ENCODE results near the gene CUX1. TPM values are rescaled to one million over a fixed set of nuclear protein-coding genes. Genes with fewer than 3 reads are reported as not detected.

The CUX1 gene
- total RNA-seq, 1 experiment from 2014 or later: 64.3 TPM

GRCh38 chr7:102236102-102236501, 418.7 kb downstream of the CUX1 start (continued):
- no peak for TF ChIP-seq ZSCAN18 (CRISPR knock-in tag; IDR thresholded peaks at IDR 0.05)

- DNase-seq (ENCODE audit: low spot score) (peak; percentile 70), ATAC-seq (peak; percentile 86)
- TF ChIP-seq GTF2I (CRISPR knock-in tag; conservative IDR thresholded peaks at IDR 0.05): no peak
- TF ChIP-seq ERG (CRISPR knock-in tag; IDR thresholded peaks at IDR 0.05): no peak
- no peak for TF ChIP-seq MLX (CRISPR knock-in tag; IDR thresholded peaks at IDR 0.05)
- no peak for TF ChIP-seq ZMAT4 (CRISPR knock-in tag; IDR thresholded peaks at IDR 0.05)
- TF ChIP-seq FOXK1 (CRISPR knock-in tag; IDR thresholded peaks at IDR 0.05): no peak
- no peak for TF ChIP-seq ZNF396 (CRISPR knock-in tag; IDR thresholded peaks at IDR 0.05; ENCODE audit: borderline replicate concordance)
- peak; percentile 79 for TF ChIP-seq CTCF (IDR thresholded peaks at IDR 0.05)
- peak; percentile 90 for TF ChIP-seq ZNF423 (CRISPR knock-in tag; IDR thresholded peaks at IDR 0.05)
- TF ChIP-seq NFYB (CRISPR knock-in tag; conservative IDR thresholded peaks at IDR 0.05; ENCODE audit: low read depth): no peak
- no peak for TF ChIP-seq FOXJ3 (CRISPR knock-in tag; IDR thresholded peaks at IDR 0.05; ENCODE audit: borderline replicate concordance)
- ChIA-PET CTCF (interaction anchor here (0.5 to 1.5 kb wide), 10 partner anchors 11 to 694 kb away, joined by 3 to 6 read pairs (median 3); no protein-coding TSS in a partner anchor), POLR2A (no interaction called here)
- H3K27me3 Mint-ChIP-seq (ENCODE audit: low read depth): no peaks in the 10 kb centered on the region
- peaks cover 31% of the 10 kb centered on the region for H3K36me3 Mint-ChIP-seq
- no peak overlapping the region for H3K4me3 Mint-ChIP-seq
- H3K4me1 Mint-ChIP-seq: no peaks in the 10 kb centered on the region
- no peak overlapping the region for H3K27ac Mint-ChIP-seq
- no peaks in the 10 kb centered on the region for H3K9me3 Mint-ChIP-seq
Observed at GRCh38 chr7:102236592-102237287, 419.3 kb downstream of the CUX1 start.

GRCh38 chr7:102239206-102239820, 421.9 kb downstream of the CUX1 start:
- CTCF ChIA-PET: interaction anchor here (0.6 to 1.2 kb wide), 3 partner anchors 10 to 86 kb away, joined by 3 to 5 read pairs (median 3); no protein-coding TSS in a partner anchor
- TF ChIP-seq OVOL2 (CRISPR knock-in tag; IDR thresholded peaks at IDR 0.05; ENCODE audit: borderline replicate concordance): no peak
- TF ChIP-seq E2F1 (CRISPR knock-in tag; IDR thresholded peaks at IDR 0.05): no peak
- no peak for TF ChIP-seq ZNF317 (CRISPR knock-in tag; IDR thresholded peaks at IDR 0.05; ENCODE audit: borderline replicate concordance, low read depth)
- TF ChIP-seq AR (CRISPR knock-in tag; IDR thresholded peaks at IDR 0.05): no peak
- TF ChIP-seq USF2 (CRISPR knock-in tag; IDR thresholded peaks at IDR 0.05): no peak
- TF ChIP-seq ATF2 (CRISPR knock-in tag; IDR thresholded peaks at IDR 0.05; ENCODE audit: borderline replicate concordance, low read depth): no peak
- TF ChIP-seq ZSCAN18 (CRISPR knock-in tag; IDR thresholded peaks at IDR 0.05): no peak

More at GRCh38 chr7:102239206-102239820, 421.9 kb downstream of the CUX1 start:
- H3K9me3 Mint-ChIP-seq: no peaks in the 10 kb centered on the region
- no peaks in the 10 kb centered on the region for H3K27me3 Mint-ChIP-seq (ENCODE audit: low read depth)
- POLR2A ChIA-PET: no interaction called here
- H3K36me3 Mint-ChIP-seq: peaks cover 30% of the 10 kb centered on the region
- no peaks in the 10 kb centered on the region for H3K4me1 Mint-ChIP-seq
- ATAC-seq: no peak
- H3K27ac Mint-ChIP-seq: no peak overlapping the region
- no peak for DNase-seq (ENCODE audit: low spot score)
- H3K4me3 Mint-ChIP-seq: no peak overlapping the region
